HG02981 (cell line): Measurements from ENCODE around the gene SIGLEC1.

Source experiments
- ATAC-seq: cut with Tn5 transposase; IDR thresholded peaks from one replicate; pipeline ENCODE4 v1.9.1; 2021; ENCODE audit warnings: mild to moderate bottlenecking, moderate library complexity; ENCODE audit not compliant: unreplicated experiment

SIGLEC1 gene

GRCh38 chr20:3702611-3703391 is 9.6 kb downstream of the SIGLEC1 start:
- ATAC-seq, result no peak

GRCh38 chr20:3701061-3701998 is 11.1 kb downstream of the SIGLEC1 start:
- ATAC-seq, result no peak

- no peak for ATAC-seq
Measured at GRCh38 chr20:3699037-3699436, 13.4 kb downstream of the SIGLEC1 start.

GRCh38 chr20:3698591-3699001 is 13.8 kb downstream of the SIGLEC1 start:
- ATAC-seq, result no peak

- ATAC-seq, result no peak
Measured at GRCh38 chr20:3697588-3698305, 14.7 kb downstream of the SIGLEC1 start.

- no peak for ATAC-seq
Measured at GRCh38 chr20:3696745-3697587, 15.4 kb downstream of the SIGLEC1 start.

GRCh38 chr20:3696200-3696599 is 16.2 kb downstream of the SIGLEC1 start:
- no peak for ATAC-seq

GRCh38 chr20:3694864-3695263 is 17.5 kb downstream of the SIGLEC1 start:
- ATAC-seq, result no peak

GRCh38 chr20:3693376-3693775 is 19.0 kb downstream of the SIGLEC1 start:
- no peak for ATAC-seq

GRCh38 chr20:3692706-3693294 is 19.6 kb downstream of the SIGLEC1 start:
- ATAC-seq, result no peak

- ATAC-seq, result no peak
Measured at GRCh38 chr20:3691897-3692296, 20.5 kb downstream of the SIGLEC1 start.

- ATAC-seq, result no peak
Measured at GRCh38 chr20:3691306-3691705, 21.1 kb downstream of the SIGLEC1 start.

- no peak for ATAC-seq
Measured at GRCh38 chr20:3690413-3690812, 22.0 kb downstream of the SIGLEC1 start.

GRCh38 chr20:3689978-3690377 is 22.4 kb downstream of the SIGLEC1 start:
- ATAC-seq, result no peak

GRCh38 chr20:3687655-3688054 is 24.7 kb downstream of the SIGLEC1 start:
- no peak for ATAC-seq

- no peak for ATAC-seq
Measured at GRCh38 chr20:3686867-3687321, 25.5 kb downstream of the SIGLEC1 start.

- no peak for ATAC-seq
Measured at GRCh38 chr20:3686421-3686820, 26.0 kb downstream of the SIGLEC1 start.

- ATAC-seq, result no peak
Measured at GRCh38 chr20:3685341-3685740, 27.1 kb downstream of the SIGLEC1 start.

GRCh38 chr20:3681931-3682781 is 30.2 kb downstream of the SIGLEC1 start, which contains the start of gene ADAM33:
Gene ADAM33, minus strand, starts transcription at chr20:3682010. Its CDS starts 6 bp downstream, at chr20:3682004.
- ATAC-seq, result no peak
